GM13976 (cell line): ENCODE measurements around the gene PKD2L1.

ENCODE experiments used
- DNase-seq: peaks from one replicate; pipeline ENCODE4 v3.0.0; 2012; ENCODE audit warnings: low spot score
- CTCF ChIP-seq: IDR thresholded peaks from 2 replicates; pipeline ENCODE4 v1.5.1; 2012; ENCODE audit warnings: borderline replicate concordance, mild to moderate bottlenecking; ENCODE audit not compliant: insufficient read depth; ENCODE audit errors: extremely low read depth, missing control alignments, control extremely low read depth
- in situ Hi-C: fragments of 300-500 bp; cut with MboI; formaldehyde crosslinking; loops from one replicate; pipeline ENCODE4 v1.12.0; 2022; ENCODE audit warnings: low sequenced_read_pairs, mixed read lengths, inconsistent platforms; ENCODE audit not compliant: unreplicated experiment

PKD2L1 gene

GRCh38 chr10:100346765-100347567, 16.9 kb upstream of the PKD2L1 start, which contains the start of gene SCD:
SCD (plus strand) TSS chr10:100347233; CDS start chr10:100347505, 272 bp downstream.
- in situ Hi-C loops, result loop anchor here (10.0 kb wide), 1 partner anchor 168 kb away; the partner anchor contains the start of gene SEC31B
- DNase-seq, result peak; percentile 95
- no peak for TF ChIP-seq CTCF

GRCh38 chr10:100346351-100346764, 16.3 kb upstream of the PKD2L1 start:
- peak; percentile 84 for DNase-seq
- no peak for TF ChIP-seq CTCF
- in situ Hi-C loops, result loop anchor here (10.0 kb wide), 1 partner anchor 168 kb away; the partner anchor contains the start of gene SEC31B

GRCh38 chr10:100345570-100346330, 15.7 kb upstream of the PKD2L1 start:
- no peak for DNase-seq
- in situ Hi-C loops, result loop anchor here (10.0 kb wide), 1 partner anchor 169 kb away; the partner anchor contains the start of gene SEC31B
- no peak for TF ChIP-seq CTCF

- TF ChIP-seq CTCF, result no peak
- in situ Hi-C loops, result loop anchor here (10.0 kb wide), 1 partner anchor 170 kb away; the partner anchor contains the start of gene SEC31B
- no peak for DNase-seq
Observed at GRCh38 chr10:100344241-100344788, 14.3 kb upstream of the PKD2L1 start.

GRCh38 chr10:100342627-100342972, 12.6 kb upstream of the PKD2L1 start:
- in situ Hi-C loops, result loop anchor here (10.0 kb wide), 1 partner anchor 172 kb away; the partner anchor contains the start of gene SEC31B
- no peak for TF ChIP-seq CTCF
- no peak for DNase-seq
